Osteocyte (in vitro differentiated cells): ENCODE measurements around the gene NOC2L. TPM values are rescaled to one million over a fixed set of nuclear protein-coding genes. Genes with fewer than 3 reads are reported as not detected.

Experiments used
- DNase-seq: peaks from one replicate; pipeline ENCODE4 v3.0.0; 2021; ENCODE audit warnings: mixed read lengths; ENCODE audit not compliant: unreplicated experiment; ENCODE audit errors: extremely low spot score
- H3K27ac Mint-ChIP-seq: one replicate; pipeline ENCODE4 v1.8.0; 2021; ENCODE audit warnings: mild to moderate bottlenecking, mixed read lengths; ENCODE audit not compliant: unreplicated experiment
- H3K27me3 Mint-ChIP-seq: one replicate; pipeline ENCODE4 v1.8.0; 2021; ENCODE audit warnings: mixed read lengths; ENCODE audit not compliant: unreplicated experiment
- H3K36me3 Mint-ChIP-seq: one replicate; pipeline ENCODE4 v1.8.0; 2021; ENCODE audit warnings: mixed read lengths; ENCODE audit not compliant: unreplicated experiment
- H3K4me1 Mint-ChIP-seq: one replicate; pipeline ENCODE4 v1.8.0; 2021; ENCODE audit warnings: mixed read lengths; ENCODE audit not compliant: unreplicated experiment
- H3K4me3 Mint-ChIP-seq: one replicate; pipeline ENCODE4 v1.8.0; 2021; ENCODE audit warnings: mild to moderate bottlenecking, moderate library complexity, mixed read lengths; ENCODE audit not compliant: unreplicated experiment
- H3K9me3 Mint-ChIP-seq: one replicate; pipeline ENCODE4 v1.8.0; 2021; ENCODE audit warnings: mixed read lengths; ENCODE audit not compliant: unreplicated experiment
- total RNA-seq: library from RNA; stranded (reverse); gene quantifications from 2 replicates; pipeline ENCODE4 v1.2.1, GENCODE V29; 2021
- TF ChIP-seq, protein P1 (sequence below): fragments of 200-600 bp; sonication (generic); IDR thresholded peaks from 2 replicates; pipeline ENCODE4 v1.5.0; 2021; ENCODE audit warnings: antibody characterized with exemption, mild to moderate bottlenecking, moderate library complexity

NOC2L gene
- total RNA-seq, 1 donor from 2014 or later, result 60.5 TPM

DNA sequence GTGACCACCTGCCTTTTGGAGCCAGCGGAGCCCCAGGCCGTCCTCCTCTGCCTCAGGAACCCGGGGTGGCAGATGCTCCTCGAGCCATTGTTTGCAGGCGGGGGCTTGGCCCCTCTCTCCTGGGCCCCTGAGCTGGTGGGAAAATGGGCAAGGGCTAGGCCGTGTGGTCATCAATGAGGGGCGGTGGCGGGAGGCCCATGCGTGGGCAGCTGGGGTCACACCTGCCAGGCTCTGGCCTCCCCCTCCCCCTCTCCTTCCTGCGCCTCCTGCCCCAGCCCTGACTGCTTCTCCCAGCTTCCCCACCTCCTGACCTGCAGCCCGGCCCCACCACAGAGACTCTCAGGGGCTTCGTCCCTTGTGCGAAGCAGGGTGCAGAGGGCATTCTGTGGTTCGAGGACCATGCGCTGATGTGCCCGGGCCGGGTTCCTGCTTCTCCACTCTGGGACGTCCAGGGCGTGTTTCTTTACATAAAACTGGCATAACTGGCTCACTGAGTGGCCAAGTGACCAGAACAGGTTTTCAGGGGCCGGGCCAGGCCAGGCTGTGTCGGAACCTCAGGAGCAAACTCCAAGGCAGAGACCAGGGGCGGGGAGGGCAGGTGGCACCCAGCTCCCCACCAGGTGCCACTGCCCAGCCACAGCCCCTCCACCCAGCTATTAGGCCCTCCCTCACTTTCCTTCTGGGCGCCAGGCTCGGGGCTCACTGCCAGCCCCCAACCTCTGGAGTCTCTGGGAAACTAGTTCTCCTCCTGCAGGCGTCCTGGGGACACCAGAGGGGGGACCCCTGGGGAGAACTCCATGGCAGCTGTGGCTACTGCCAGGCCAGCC is 26.1 kb downstream of the NOC2L start:
- Mint-ChIP-seq H3K9me3 (no peaks in the 10 kb centered on the region), H3K27ac (no peak overlapping the region), H3K36me3 (no peaks in the 10 kb centered on the region), H3K4me3 (no peak overlapping the region), H3K4me1 (peaks cover 22% of the 10 kb centered on the region), H3K27me3 (no peaks in the 10 kb centered on the region)
- DNase-seq, result no peak
- TF ChIP-seq, protein P1, sequence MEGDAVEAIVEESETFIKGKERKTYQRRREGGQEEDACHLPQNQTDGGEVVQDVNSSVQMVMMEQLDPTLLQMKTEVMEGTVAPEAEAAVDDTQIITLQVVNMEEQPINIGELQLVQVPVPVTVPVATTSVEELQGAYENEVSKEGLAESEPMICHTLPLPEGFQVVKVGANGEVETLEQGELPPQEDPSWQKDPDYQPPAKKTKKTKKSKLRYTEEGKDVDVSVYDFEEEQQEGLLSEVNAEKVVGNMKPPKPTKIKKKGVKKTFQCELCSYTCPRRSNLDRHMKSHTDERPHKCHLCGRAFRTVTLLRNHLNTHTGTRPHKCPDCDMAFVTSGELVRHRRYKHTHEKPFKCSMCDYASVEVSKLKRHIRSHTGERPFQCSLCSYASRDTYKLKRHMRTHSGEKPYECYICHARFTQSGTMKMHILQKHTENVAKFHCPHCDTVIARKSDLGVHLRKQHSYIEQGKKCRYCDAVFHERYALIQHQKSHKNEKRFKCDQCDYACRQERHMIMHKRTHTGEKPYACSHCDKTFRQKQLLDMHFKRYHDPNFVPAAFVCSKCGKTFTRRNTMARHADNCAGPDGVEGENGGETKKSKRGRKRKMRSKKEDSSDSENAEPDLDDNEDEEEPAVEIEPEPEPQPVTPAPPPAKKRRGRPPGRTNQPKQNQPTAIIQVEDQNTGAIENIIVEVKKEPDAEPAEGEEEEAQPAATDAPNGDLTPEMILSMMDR, result no peak

DNA sequence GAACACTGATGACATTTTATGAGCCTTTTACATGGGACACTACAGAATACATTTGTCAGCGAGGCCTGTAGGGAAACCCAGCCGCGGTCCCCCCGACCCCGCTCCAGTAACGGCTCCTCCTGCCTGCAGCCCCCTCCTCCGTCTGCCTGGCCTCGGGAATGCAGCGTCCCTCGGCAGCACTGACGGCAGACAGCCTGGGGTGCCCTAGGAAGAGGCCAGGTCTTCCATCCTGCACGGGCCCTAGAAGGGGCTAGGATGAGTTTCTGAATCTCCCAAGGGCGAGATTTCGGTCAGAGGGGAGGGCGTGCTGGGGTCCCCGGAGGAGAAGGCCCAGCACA is 26.9 kb downstream of the NOC2L start:
- H3K4me1 Mint-ChIP-seq, result peaks cover 19% of the 10 kb centered on the region

DNA sequence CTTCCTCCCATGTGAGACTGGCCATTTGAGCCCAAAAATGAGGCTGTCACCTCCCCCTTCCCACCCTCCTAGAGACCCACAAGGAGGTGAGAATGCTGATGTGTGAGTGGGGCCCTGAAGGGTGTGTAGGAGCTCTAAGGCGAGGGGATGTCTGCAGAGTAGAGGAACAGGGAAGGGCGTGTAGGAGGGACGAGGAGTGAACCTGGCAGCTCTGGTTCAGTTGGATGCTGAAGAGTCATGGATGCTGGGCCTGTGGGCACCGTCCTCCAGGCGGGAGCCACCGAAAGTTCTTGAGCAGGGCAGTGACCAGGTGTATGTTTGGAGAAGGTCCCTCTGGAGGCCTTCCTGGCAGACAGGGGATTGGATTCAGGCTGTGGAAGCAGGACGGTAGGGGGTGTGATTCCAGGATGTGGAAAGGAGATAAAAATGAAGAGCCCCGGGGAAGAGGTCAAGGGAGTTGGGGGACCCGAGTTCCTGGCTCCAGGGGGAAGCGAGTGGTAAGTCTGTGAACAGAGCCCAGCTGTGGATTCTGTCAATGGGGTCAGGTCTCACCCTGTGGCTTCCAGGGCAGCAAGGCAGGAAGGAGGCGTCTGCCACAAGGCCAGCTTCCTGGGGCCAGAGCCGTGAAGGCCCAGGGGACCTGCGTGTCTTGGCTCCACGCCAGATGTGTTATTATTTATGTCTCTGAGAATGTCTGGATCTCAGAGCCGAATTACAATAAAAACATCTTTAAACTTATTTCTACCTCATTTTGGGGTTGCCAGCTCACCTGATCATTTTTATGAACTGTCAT is 27.5 kb downstream of the NOC2L start:
- Mint-ChIP-seq H3K27me3 (peaks cover 3% of the 10 kb centered on the region), H3K9me3 (no peaks in the 10 kb centered on the region), H3K4me1 (peaks cover 20% of the 10 kb centered on the region), H3K27ac (no peak overlapping the region), H3K4me3 (no peak overlapping the region), H3K36me3 (no peaks in the 10 kb centered on the region)
- DNase-seq, result no peak
- TF ChIP-seq, protein P1, result no peak

More for the DNA sequence above, 26.9 kb downstream of the NOC2L start:
- Mint-ChIP-seq H3K27ac (no peak overlapping the region), H3K4me3 (no peak overlapping the region), H3K27me3 (no peaks in the 10 kb centered on the region), H3K9me3 (no peaks in the 10 kb centered on the region), H3K36me3 (no peaks in the 10 kb centered on the region)
- no peak for DNase-seq
- TF ChIP-seq, protein P1, result no peak

DNA sequence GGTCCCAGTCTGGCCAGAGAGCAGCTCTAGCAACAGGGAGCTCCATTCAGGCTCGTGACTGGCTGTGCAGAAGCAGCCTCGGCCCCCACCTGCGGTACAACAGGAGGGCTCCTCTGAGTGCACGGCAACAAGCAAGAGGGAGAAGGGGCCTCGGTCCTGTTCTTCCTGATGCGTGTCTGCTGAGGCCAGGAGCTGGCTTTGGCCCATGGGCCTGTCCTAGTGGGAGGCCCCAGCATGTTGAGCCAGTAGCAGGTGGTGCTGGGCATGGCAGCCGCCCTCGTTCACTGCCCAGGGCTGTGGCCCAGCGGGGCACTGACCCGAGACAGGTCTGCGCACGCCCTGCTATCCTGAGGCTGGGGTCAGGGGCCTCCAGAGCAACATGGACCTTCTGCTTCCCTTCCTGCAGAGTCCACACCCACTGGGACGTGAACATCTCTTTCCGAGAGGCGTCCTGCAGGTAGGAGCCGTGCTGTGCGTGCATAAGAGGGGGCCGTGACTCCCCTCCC is 28.4 kb downstream of the NOC2L start:
- peaks cover 7% of the 10 kb centered on the region for H3K27me3 Mint-ChIP-seq

More for the DNA sequence above, 28.4 kb downstream of the NOC2L start:
- no peaks in the 10 kb centered on the region for H3K36me3 Mint-ChIP-seq
- H3K4me1 Mint-ChIP-seq, result peaks cover 23% of the 10 kb centered on the region
- H3K27ac Mint-ChIP-seq, result no peak overlapping the region
- no peak for DNase-seq
- TF ChIP-seq, protein P1, result no peak
- H3K9me3 Mint-ChIP-seq, result no peaks in the 10 kb centered on the region
- no peak overlapping the region for H3K4me3 Mint-ChIP-seq
